ENCODE results near the gene GRM4. TPM values are rescaled to one million over a fixed set of nuclear protein-coding genes. Genes with fewer than 3 reads are reported as not detected.

GRM4 gene
- total and polyA plus RNA-seq, 9 of the 15 experiments (the other 6 are each of a cell fraction or from before 2014, with no cell fraction given), result 0.18 TPM; not detected in 8

DNA sequence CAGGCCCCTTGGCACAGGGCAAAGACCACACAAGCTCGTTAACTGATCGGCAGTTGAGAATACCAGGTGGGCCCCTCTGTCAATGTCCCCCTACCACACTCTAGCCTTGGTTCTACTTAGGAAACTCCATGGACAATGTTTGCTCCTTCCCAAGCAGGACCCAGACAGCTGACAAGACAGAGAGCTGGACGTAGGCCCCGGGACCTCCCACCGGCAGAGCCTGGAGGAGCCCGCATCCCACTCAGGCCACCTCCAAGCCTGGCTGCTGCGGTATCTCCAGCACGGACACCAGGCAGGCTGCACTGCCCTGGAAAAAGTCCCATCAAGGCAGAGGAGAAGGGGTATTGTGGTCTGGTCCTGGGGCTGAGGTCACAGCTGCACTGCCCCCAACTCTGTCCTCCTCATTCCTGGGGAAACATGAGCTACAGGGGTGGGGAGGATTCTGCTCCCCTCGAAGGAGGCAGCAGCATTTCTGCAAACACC, 6.2 kb upstream of the GRM4 start:
- TF ChIP-seq RBBP5 (IDR thresholded peaks at IDR 0.05; ENCODE audit: borderline replicate concordance, insufficient read depth, low read length, poor library complexity, severe bottlenecking) (no peak), ZNF184 (CRISPR knock-in tag; IDR thresholded peaks at IDR 0.05) (no peak), GTF2F1 (IDR thresholded peaks at IDR 0.05; ENCODE audit: low read depth, low read length) (no peak), MAZ (CRISPR knock-in tag; conservative IDR thresholded peaks at IDR 0.05 in 1 of 2, IDR thresholded peaks at IDR 0.05 in 1 of 2) (no peak)
- TF ChIP-seq, protein P1, sequence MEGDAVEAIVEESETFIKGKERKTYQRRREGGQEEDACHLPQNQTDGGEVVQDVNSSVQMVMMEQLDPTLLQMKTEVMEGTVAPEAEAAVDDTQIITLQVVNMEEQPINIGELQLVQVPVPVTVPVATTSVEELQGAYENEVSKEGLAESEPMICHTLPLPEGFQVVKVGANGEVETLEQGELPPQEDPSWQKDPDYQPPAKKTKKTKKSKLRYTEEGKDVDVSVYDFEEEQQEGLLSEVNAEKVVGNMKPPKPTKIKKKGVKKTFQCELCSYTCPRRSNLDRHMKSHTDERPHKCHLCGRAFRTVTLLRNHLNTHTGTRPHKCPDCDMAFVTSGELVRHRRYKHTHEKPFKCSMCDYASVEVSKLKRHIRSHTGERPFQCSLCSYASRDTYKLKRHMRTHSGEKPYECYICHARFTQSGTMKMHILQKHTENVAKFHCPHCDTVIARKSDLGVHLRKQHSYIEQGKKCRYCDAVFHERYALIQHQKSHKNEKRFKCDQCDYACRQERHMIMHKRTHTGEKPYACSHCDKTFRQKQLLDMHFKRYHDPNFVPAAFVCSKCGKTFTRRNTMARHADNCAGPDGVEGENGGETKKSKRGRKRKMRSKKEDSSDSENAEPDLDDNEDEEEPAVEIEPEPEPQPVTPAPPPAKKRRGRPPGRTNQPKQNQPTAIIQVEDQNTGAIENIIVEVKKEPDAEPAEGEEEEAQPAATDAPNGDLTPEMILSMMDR (IDR thresholded peaks at IDR 0.05 in 2 of 3, conservative IDR thresholded peaks at IDR 0.05 in 1 of 3; ENCODE audit: insufficient read depth in 2 of 3, low read depth in 1 of 3, low read length in 3 of 3), result no peak
- TF ChIP-seq, protein P2, sequence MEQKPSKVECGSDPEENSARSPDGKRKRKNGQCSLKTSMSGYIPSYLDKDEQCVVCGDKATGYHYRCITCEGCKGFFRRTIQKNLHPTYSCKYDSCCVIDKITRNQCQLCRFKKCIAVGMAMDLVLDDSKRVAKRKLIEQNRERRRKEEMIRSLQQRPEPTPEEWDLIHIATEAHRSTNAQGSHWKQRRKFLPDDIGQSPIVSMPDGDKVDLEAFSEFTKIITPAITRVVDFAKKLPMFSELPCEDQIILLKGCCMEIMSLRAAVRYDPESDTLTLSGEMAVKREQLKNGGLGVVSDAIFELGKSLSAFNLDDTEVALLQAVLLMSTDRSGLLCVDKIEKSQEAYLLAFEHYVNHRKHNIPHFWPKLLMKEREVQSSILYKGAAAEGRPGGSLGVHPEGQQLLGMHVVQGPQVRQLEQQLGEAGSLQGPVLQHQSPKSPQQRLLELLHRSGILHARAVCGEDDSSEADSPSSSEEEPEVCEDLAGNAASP (IDR thresholded peaks at IDR 0.05), result no peak
- TF ChIP-seq, protein P3, sequence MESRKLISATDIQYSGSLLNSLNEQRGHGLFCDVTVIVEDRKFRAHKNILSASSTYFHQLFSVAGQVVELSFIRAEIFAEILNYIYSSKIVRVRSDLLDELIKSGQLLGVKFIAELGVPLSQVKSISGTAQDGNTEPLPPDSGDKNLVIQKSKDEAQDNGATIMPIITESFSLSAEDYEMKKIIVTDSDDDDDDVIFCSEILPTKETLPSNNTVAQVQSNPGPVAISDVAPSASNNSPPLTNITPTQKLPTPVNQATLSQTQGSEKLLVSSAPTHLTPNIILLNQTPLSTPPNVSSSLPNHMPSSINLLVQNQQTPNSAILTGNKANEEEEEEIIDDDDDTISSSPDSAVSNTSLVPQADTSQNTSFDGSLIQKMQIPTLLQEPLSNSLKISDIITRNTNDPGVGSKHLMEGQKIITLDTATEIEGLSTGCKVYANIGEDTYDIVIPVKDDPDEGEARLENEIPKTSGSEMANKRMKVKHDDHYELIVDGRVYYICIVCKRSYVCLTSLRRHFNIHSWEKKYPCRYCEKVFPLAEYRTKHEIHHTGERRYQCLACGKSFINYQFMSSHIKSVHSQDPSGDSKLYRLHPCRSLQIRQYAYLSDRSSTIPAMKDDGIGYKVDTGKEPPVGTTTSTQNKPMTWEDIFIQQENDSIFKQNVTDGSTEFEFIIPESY (CRISPR knock-in tag; IDR thresholded peaks at IDR 0.05), result no peak
- TF ChIP-seq, protein P4, sequence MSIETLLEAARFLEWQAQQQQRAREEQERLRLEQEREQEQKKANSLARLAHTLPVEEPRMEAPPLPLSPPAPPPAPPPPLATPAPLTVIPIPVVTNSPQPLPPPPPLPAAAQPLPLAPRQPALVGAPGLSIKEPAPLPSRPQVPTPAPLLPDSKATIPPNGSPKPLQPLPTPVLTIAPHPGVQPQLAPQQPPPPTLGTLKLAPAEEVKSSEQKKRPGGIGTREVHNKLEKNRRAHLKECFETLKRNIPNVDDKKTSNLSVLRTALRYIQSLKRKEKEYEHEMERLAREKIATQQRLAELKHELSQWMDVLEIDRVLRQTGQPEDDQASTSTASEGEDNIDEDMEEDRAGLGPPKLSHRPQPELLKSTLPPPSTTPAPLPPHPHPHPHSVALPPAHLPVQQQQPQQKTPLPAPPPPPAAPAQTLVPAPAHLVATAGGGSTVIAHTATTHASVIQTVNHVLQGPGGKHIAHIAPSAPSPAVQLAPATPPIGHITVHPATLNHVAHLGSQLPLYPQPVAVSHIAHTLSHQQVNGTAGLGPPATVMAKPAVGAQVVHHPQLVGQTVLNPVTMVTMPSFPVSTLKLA (conservative IDR thresholded peaks at IDR 0.05), result no peak
- TF ChIP-seq, protein P5, sequence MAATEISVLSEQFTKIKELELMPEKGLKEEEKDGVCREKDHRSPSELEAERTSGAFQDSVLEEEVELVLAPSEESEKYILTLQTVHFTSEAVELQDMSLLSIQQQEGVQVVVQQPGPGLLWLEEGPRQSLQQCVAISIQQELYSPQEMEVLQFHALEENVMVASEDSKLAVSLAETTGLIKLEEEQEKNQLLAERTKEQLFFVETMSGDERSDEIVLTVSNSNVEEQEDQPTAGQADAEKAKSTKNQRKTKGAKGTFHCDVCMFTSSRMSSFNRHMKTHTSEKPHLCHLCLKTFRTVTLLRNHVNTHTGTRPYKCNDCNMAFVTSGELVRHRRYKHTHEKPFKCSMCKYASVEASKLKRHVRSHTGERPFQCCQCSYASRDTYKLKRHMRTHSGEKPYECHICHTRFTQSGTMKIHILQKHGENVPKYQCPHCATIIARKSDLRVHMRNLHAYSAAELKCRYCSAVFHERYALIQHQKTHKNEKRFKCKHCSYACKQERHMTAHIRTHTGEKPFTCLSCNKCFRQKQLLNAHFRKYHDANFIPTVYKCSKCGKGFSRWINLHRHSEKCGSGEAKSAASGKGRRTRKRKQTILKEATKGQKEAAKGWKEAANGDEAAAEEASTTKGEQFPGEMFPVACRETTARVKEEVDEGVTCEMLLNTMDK (IDR thresholded peaks at IDR 0.05; ENCODE audit: borderline replicate concordance, insufficient read depth, low read depth, low read length, poor library complexity, severe bottlenecking), result no peak
- H3K79me2 ChIP-seq (ENCODE audit: control insufficient read depth, insufficient read depth, low read length), result no peaks in the 10 kb centered on the region
- ChIA-PET CTCF (ENCODE audit: low intra/inter-chr PET ratio) (no interaction called here), POLR2A (interaction anchor here (0.7 to 1.4 kb wide), 4 partner anchors 12 to 467 kb away, joined by 3 to 4 read pairs (median 3); no protein-coding TSS in a partner anchor)
- no peak overlapping the region for H2AFZ ChIP-seq (ENCODE audit: low read depth, low read length)
- no peak overlapping the region for H3K4me2 ChIP-seq (ENCODE audit: insufficient read depth, low read length)
- H3K9me1 ChIP-seq (ENCODE audit: control insufficient read depth, insufficient read depth, low read length), result peaks cover 4% of the 10 kb centered on the region
- ATAC-seq (no peak), FAIRE-seq (no peak), DNase-seq (ENCODE audit: extremely low read depth in 1 of 4, low spot score in 3 of 4) (no peak)
- no TSS peak for BruUV-seq (replicated peaks)
- in situ Hi-C loops (cut with MboI) (loop anchor here (5.0 kb wide), 2 partner anchors 95 to 390 kb away; no protein-coding TSS in a partner anchor), intact Hi-C loops (cut with micrococcal nuclease) (loop anchor here (10.0 kb wide), 1 partner anchor 177 kb away; no protein-coding TSS in a partner anchor)
- H4K20me1 ChIP-seq (replicated peaks; ENCODE audit: control insufficient read depth, insufficient read depth, low read length), result peaks cover 3% of the 10 kb centered on the region
- H3K4me1 ChIP-seq (replicated peaks in 1 of 2; ENCODE audit: control insufficient read depth in 2 of 2, insufficient read depth in 2 of 2, low read length in 2 of 2), result peaks cover 0 to 14% of the 10 kb centered on the region in 2 experiments; a peak in 2 of 5 replicates
- no peaks in the 10 kb centered on the region for H3K36me3 ChIP-seq (ENCODE audit: control insufficient read depth, insufficient read depth, low read length)
- no peak overlapping the region for H3K4me3 ChIP-seq
- WGBS (ENCODE audit: insufficient coverage, low coverage, missing lambda C conversion rate), result 4% methylated on average over 9 of the region's 9 CpGs
- no peaks in the 10 kb centered on the region for H3K9me3 ChIP-seq (replicated peaks; ENCODE audit: control insufficient read depth, insufficient read depth, low read depth, low read length)
- H3K27ac ChIP-seq (ENCODE audit: extremely low read depth, low read depth, low read length), result no peak overlapping the region
- peaks cover 17 to 68% of the 10 kb centered on the region in 2 experiments; a peak in 4 of 5 replicates for H3K27me3 ChIP-seq (ENCODE audit: control insufficient read depth in 2 of 2, insufficient read depth in 2 of 2, low read length in 2 of 2)
- H3K9ac ChIP-seq (ENCODE audit: insufficient read depth in 1 of 2, low read depth in 2 of 2, low read length in 2 of 2), result no peak overlapping the region
